ENCODE data around the gene GRIN2C.

Gene GRIN2C

DNA sequence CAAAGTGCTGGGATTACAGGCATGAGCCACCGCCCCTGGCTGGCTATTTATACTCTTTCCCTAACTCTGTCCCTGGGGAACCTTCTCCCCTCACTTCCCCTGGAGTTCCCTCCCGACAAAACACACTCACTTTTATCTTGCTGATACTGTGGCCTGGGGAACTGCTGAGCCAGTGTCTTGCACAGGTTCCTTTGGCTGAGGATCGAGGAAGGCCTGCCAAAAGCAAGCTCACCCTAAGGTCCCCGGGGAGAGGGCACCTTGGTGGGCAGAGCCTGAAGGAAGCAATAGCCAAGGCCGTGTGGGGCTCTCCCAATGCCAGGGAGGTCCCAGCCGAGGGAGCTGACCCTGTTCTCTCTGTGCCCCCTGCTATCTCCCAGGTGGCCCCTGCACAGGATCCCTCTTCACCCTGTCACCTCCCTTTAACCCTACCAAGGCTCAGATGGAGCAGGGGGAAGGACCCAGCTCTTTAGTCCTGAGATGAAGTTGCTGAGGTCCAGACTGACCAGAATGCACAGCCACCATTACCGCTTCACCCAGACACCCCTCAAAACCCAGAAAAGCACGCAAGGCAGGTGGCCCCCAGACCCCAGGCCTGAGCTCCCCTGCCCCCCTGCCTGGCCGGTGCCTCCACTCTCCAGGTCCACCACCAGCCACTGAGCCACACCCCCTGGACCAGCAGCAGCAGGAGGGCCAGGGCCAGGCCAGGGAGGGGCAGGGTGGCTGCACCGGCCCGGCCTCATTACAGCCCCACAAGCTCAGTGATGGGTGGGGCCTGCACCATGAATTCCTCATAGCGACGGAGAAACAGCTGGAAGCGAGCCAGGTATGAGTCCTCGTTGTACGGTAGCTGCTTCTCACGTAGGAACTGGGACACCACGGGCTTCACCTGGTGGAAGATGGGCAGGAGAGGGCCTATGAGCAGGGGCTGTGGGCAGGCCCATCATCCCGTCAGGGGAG, 18.2 kb upstream of the GRIN2C start:
- Histone ChIP-seq H3K4me1 (ENCODE audit: control insufficient read depth, insufficient read depth, low read length) (peaks cover 5% of the 10 kb centered on the region), H3K9ac (ENCODE audit: low read length) (no peak overlapping the region), H3K9me3 (ENCODE audit: control insufficient read depth, low read length) (no peaks in the 10 kb centered on the region), H3K27me3 (replicated peaks; ENCODE audit: control insufficient read depth, insufficient read depth, low read length) (peaks cover 22% of the 10 kb centered on the region), H3K4me3 (ENCODE audit: low read length) (no peak overlapping the region), H3K36me3 (ENCODE audit: control insufficient read depth, insufficient read depth, low read length, severe bottlenecking) (no peaks in the 10 kb centered on the region)
- no peak for DNase-seq (ENCODE audit: low read depth)

DNA sequence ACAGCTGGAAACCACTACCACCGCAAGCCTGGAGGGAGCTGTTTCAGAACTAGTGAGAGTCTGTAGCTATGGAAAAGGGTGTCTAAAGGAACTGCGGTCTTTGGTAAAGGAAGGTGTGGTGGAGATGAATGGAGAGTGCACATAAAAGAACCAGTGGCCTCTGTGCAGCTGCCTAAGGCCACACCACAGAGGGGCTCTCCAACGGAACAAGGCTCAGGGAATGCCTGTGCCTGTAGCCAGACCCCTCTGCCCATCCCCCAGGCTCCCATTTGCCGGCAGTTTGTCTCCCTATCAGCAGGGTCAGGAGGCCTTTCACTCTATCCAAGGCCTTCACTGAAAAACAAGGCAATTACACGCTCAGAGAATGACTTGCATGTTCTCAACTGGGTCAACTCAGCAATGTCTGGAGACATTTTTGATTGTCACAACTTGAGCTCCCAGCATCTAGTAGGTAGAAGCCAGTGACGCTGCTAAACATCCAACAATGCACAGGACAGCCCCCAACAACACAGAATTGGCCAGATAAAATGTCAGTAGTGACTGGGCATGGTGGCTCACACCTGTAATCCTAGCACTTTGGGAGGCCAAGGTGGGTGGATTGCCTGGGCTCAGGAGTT, 16.4 kb upstream of the GRIN2C start:
- DNase-seq (ENCODE audit: low read depth), result no peak
- peaks cover 13% of the 10 kb centered on the region for H3K27me3 ChIP-seq (replicated peaks; ENCODE audit: control insufficient read depth, insufficient read depth, low read length)
- peaks cover 18% of the 10 kb centered on the region for H3K4me1 ChIP-seq (ENCODE audit: control insufficient read depth, insufficient read depth, low read length)
- no peaks in the 10 kb centered on the region for H3K36me3 ChIP-seq (ENCODE audit: control insufficient read depth, insufficient read depth, low read length, severe bottlenecking)
- H3K9me3 ChIP-seq (ENCODE audit: control insufficient read depth, low read length), result no peaks in the 10 kb centered on the region
- H3K9ac ChIP-seq (ENCODE audit: low read length), result no peak overlapping the region
- H3K4me3 ChIP-seq (ENCODE audit: low read length), result no peak overlapping the region

DNA sequence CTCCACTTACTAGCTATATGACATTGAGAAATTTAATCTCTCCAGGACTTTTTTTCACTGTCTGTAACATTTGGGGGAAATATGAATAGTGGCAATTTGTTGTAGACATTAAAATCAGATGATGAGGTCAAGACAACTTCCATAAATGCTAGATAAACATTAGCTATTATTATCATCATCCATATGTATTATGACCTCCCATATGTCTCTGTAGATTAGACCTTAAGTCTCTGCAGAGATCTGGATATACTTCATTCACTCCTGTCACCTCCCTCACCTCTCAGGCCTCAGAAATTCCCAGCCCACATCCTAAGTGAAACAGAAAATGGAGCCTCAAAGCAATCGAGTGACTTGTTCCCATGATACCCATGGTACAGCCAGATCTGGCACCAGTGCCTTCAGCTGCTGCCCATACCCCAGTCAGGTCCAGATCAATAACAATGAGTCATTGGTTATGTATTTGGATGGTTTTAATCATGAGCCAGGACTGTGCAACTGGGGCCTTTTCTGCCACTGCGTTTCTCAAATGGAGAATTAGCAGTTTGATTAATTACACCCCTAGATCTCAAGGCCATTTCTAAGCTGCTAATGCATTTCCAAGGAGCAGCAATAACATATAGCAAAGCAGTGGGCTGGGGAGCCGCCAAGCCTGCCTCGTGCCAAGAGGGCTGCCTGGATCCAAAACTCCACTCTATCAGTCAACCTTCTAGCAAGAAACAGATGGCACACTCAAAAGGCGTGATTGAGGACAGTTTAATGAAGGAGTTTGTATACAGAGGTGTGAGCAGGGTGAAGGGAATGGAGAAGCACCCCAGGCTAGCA, 15.7 kb upstream of the GRIN2C start:
- Histone ChIP-seq H3K9me3 (ENCODE audit: control insufficient read depth, low read length) (no peaks in the 10 kb centered on the region), H3K36me3 (ENCODE audit: control insufficient read depth, insufficient read depth, low read length, severe bottlenecking) (no peaks in the 10 kb centered on the region), H3K9ac (ENCODE audit: low read length) (no peak overlapping the region), H3K4me3 (ENCODE audit: low read length) (no peak overlapping the region), H3K4me1 (ENCODE audit: control insufficient read depth, insufficient read depth, low read length) (peaks cover 24% of the 10 kb centered on the region), H3K27me3 (replicated peaks; ENCODE audit: control insufficient read depth, insufficient read depth, low read length) (peaks cover 6% of the 10 kb centered on the region)
- DNase-seq (ENCODE audit: low read depth), result no peak

DNA sequence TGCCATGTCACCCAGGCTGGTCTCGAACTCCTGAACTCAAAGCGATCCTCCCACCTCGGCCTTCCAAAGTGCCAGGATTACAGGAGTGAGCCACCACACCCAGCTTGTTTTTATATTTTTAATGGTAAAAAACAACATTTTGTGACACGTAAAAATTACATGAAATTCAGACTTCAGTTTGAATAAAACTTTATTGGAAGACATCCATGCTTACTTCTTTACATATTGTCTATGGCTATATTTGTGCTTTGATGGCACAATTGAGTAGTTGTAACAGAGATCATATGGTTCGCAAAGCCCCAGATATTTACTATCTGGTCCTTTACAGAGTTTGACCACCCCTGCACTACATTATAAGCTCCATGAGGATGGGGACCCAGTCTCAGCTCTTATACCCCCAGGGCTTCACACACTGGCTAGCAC, 14.9 kb upstream of the GRIN2C start:
- Histone ChIP-seq H3K27me3 (replicated peaks; ENCODE audit: control insufficient read depth, insufficient read depth, low read length) (peaks cover 6% of the 10 kb centered on the region), H3K36me3 (ENCODE audit: control insufficient read depth, insufficient read depth, low read length, severe bottlenecking) (no peaks in the 10 kb centered on the region), H3K9ac (ENCODE audit: low read length) (no peak overlapping the region), H3K4me1 (ENCODE audit: control insufficient read depth, insufficient read depth, low read length) (peaks cover 24% of the 10 kb centered on the region), H3K9me3 (ENCODE audit: control insufficient read depth, low read length) (no peaks in the 10 kb centered on the region), H3K4me3 (ENCODE audit: low read length) (no peak overlapping the region)
- no peak for DNase-seq (ENCODE audit: low read depth)

DNA sequence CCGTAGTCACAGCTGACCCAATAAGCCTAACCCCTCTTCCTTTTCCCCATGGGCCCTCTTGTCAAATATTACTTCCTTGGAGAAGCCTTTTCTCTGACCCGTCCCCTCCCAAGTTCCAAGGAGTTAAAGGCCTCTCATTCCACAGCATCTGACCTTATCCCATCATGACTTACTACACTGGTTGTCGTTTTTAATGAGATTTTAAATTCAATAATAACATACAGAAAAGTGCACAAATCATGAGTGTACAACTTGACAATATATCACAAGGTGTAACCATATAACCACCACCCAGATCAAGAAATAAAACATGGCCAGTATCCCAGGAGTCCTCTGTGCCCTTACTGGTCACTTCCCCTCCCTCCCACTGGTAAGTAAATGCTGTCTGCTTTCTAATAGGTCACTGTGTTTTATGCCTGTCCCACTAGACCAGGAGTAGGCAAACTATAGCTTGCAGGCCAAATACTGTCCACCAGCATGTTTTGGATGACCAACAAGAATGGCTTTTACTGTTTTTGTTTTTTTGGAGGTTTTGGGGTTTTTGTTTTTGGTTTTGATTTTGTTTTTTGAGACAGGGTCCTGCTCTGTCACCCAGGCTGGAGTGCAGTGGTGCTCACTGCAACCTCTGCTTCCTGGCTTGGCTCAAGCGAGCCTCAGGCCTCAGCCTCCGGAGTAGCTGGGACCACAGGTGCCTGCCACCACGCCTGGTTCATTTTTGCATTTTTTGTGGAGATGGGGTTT, 14.4 kb upstream of the GRIN2C start:
- H3K9me3 ChIP-seq (ENCODE audit: control insufficient read depth, low read length), result no peaks in the 10 kb centered on the region

DNA sequence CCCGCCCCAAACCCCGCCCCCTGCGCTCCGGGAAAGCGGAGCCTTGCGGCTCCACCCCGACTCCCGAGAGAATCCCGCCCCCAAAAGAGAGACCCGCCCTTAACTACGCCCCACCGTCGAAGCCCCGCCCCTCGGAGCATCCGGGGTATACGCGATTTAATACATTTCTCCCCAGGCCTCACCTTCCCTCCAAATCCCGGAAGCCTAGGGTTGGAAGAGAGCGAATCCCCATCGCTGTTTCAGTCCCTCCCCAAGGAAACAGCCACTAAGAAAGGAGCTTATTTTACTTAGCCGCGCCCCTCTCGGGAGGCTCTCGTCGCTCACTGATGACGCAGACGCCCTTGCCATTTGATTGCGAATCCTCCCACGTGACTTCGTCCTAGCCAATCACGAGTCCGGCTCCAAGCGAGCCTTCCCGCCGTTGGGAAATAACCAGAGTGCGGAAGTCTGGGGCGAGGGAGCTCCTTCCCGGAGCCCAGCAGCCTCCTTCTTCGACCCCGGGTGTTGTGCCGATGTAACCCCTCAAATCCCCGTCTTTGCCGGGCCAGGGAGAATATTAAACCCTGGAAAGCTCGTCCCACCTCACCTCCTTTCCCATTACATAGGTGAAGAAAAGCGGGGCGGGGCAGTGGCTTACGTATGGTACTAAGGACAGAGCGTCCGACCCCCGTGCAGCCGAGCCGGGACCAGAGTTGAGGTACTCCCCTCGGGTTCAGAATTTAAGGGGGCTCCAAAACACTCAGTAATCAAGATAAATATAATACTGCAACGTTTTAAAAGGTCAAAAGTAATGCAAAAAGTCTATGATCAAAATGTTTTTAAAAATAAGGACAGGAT, 13.6 kb upstream of the GRIN2C start:
- peaks cover under 1% of the 10 kb centered on the region for H3K27me3 ChIP-seq (replicated peaks; ENCODE audit: control insufficient read depth, insufficient read depth, low read length)
- DNase-seq (ENCODE audit: low read depth), result peak; percentile 100
- peak overlapping the region; percentile 94 for H3K9ac ChIP-seq (ENCODE audit: low read length)

More for the DNA sequence above, 14.4 kb upstream of the GRIN2C start:
- DNase-seq (ENCODE audit: low read depth), result no peak
- Histone ChIP-seq H3K27me3 (replicated peaks; ENCODE audit: control insufficient read depth, insufficient read depth, low read length) (peaks cover 6% of the 10 kb centered on the region), H3K36me3 (ENCODE audit: control insufficient read depth, insufficient read depth, low read length, severe bottlenecking) (no peaks in the 10 kb centered on the region), H3K4me3 (ENCODE audit: low read length) (peak overlapping the region; percentile 91), H3K4me1 (ENCODE audit: control insufficient read depth, insufficient read depth, low read length) (peaks cover 24% of the 10 kb centered on the region), H3K9ac (ENCODE audit: low read length) (peak overlapping the region; percentile 94)

DNA sequence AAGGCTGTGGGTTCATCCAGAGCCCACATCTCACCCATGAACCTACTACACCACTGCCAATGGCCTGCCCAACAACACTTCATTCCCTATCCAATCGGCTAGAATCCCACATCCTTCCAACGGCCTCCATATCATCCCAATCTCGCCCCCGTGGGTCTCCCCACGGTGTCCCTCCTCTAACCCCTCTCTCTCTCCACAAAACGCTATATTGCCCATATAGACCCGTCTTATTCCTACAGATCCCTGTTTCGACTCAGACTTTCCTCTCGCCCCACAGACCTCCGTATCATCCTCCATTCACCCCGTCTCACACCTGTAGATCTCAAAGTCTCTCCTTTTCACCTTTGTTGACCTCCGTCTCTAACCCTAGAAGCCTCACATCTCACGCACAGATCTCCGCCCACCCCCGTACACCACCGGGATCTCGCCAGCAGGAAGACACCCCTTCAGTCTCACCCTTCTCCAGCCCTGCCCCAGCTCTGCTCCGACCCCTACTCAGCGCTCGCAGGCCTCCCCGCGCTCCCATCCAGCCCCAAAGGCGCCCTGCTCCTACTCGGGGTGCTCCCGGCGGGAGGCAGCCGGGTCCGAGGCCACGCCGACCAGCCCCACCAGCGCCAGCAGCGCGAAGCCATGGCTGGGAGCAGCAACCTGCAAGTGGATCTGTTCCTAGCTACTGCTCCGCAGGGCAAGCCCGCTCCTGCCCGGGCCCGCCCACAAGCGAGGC, 12.8 kb upstream of the GRIN2C start, which contains the start of gene FDXR:
TSS of gene FDXR (minus strand) at position 682 of the 724 bp plus-strand sequence. CDS start at position 632, 50 bp downstream.
- H3K4me3 ChIP-seq (ENCODE audit: low read length), result peak within 1 kb of the TSS; percentile 94
- peak within 1 kb of the TSS; percentile 94 for H3K9ac ChIP-seq (ENCODE audit: low read length)
- H3K36me3 ChIP-seq (ENCODE audit: control insufficient read depth, insufficient read depth, low read length, severe bottlenecking), result no peaks in the 10 kb centered on the region
- H3K9me3 ChIP-seq (ENCODE audit: control insufficient read depth, low read length), result no peaks in the 10 kb centered on the region
- H3K27me3 ChIP-seq (replicated peaks; ENCODE audit: control insufficient read depth, insufficient read depth, low read length), result no peaks in the 10 kb centered on the region
- H3K4me1 ChIP-seq (ENCODE audit: control insufficient read depth, insufficient read depth, low read length), result peaks cover 24% of the 10 kb centered on the region
- DNase-seq (ENCODE audit: low read depth), result no peak

More for the DNA sequence above, 13.6 kb upstream of the GRIN2C start:
- Histone ChIP-seq H3K4me3 (ENCODE audit: low read length) (peak overlapping the region; percentile 91), H3K9me3 (ENCODE audit: control insufficient read depth, low read length) (no peaks in the 10 kb centered on the region), H3K36me3 (ENCODE audit: control insufficient read depth, insufficient read depth, low read length, severe bottlenecking) (no peaks in the 10 kb centered on the region), H3K4me1 (ENCODE audit: control insufficient read depth, insufficient read depth, low read length) (peaks cover 24% of the 10 kb centered on the region)

DNA sequence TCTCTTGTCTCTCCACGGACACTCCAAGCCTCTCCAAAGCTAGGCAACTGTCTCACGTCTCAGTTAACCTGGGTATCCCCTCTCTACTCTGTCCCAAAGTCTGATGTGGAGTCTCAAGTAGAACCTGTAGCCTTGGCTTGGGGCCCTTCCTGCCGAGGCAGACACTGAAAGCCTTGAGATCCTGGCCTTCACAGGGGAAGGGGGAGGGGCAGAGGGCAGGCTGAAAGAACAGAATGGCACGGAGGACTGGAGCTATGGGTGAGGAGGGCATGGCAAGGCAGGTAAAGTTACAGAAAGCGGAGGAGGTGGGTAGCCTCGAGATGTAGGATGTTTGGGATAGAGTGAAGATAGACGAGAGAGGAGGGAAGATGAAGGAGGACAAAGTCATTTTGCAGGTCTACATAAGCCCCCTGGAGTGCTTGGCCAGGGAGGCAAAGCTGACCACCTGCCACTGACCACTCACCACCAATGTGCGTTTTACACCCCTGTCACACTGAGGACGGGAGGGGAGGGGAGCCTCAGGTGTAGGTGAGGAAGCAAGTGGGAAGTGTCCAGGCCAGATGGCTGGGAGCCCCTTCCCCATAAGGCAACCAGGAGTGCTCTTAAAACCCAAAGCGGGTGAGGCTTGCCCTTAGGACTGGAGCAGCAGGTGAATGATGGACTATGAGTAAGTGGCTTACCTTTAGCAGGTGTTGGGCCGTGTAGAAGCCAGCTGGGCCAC, 11.8 kb upstream of the GRIN2C start:
- no peaks in the 10 kb centered on the region for H3K36me3 ChIP-seq (ENCODE audit: control insufficient read depth, insufficient read depth, low read length, severe bottlenecking)
- H3K9me3 ChIP-seq (ENCODE audit: control insufficient read depth, low read length), result no peaks in the 10 kb centered on the region
- H3K27me3 ChIP-seq (replicated peaks; ENCODE audit: control insufficient read depth, insufficient read depth, low read length), result no peaks in the 10 kb centered on the region
- no peak for DNase-seq (ENCODE audit: low read depth)
- H3K4me1 ChIP-seq (ENCODE audit: control insufficient read depth, insufficient read depth, low read length), result peaks cover 24% of the 10 kb centered on the region
- H3K9ac ChIP-seq (ENCODE audit: low read length), result no peak overlapping the region
- peak overlapping the region; percentile 94 for H3K4me3 ChIP-seq (ENCODE audit: low read length)

DNA sequence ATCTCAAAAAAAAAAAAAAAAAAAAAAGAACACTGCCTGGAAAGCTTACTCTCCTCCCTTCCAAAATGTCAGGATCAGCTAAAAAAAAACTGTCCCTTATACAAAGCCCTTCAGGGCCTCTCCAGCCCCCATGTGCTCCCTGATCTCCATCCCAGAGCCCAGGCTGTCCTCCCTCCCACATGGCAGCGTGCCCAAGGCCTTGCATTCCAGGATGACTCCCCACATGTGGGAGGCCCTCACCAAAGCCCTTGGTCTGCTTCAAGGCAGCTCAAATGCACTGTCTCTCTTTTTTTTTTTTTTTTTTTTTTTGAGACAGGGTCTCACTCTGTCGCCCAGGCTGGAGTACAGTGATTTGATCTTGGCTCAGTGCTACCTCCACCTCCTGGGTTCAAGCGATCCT, 10.8 kb upstream of the GRIN2C start:
- Histone ChIP-seq H3K4me1 (ENCODE audit: control insufficient read depth, insufficient read depth, low read length) (peaks cover 24% of the 10 kb centered on the region), H3K9ac (ENCODE audit: low read length) (no peak overlapping the region), H3K36me3 (ENCODE audit: control insufficient read depth, insufficient read depth, low read length, severe bottlenecking) (no peaks in the 10 kb centered on the region), H3K4me3 (ENCODE audit: low read length) (no peak overlapping the region), H3K27me3 (replicated peaks; ENCODE audit: control insufficient read depth, insufficient read depth, low read length) (no peaks in the 10 kb centered on the region), H3K9me3 (ENCODE audit: control insufficient read depth, low read length) (no peaks in the 10 kb centered on the region)
- peak; percentile 55 for DNase-seq (ENCODE audit: low read depth)
